ENCODE results near the gene AQR. TPM values are rescaled to one million over a fixed set of nuclear protein-coding genes. Genes with fewer than 3 reads are reported as not detected.

AQR gene
- polyA plus RNA-seq, 1 of the 3 experiments (the other 2 are of a cell fraction) = 11.6 TPM

GRCh38 chr15:34821831-34822230 lies 147.7 kb downstream of the AQR start (continued):
- TF ChIP-seq USF1 (IDR thresholded peaks at IDR 0.05; ENCODE audit: borderline replicate concordance, low read depth) = no peak

- 22% methylated on average over 5 of the region's 5 CpGs for WGBS (ENCODE audit: low lambda C conversion rate)
- POLR2A ChIA-PET = no interaction called here
- CTCF ChIA-PET = interaction anchor here (1.2 kb wide), 1 partner anchor 84 kb away, joined by 3 read pairs; no protein-coding TSS in a partner anchor
Observed at GRCh38 chr15:34820110-34820509, 149.4 kb downstream of the AQR start.

More at GRCh38 chr15:34820110-34820509, 149.4 kb downstream of the AQR start:
- Histone ChIP-seq H3K36me3 (replicated peaks in 1 of 2; ENCODE audit: control insufficient read depth in 1 of 2, insufficient read depth in 2 of 2, low read length in 1 of 2) (no peaks in the 10 kb centered on the region), H2AFZ (ENCODE audit: low read depth) (peak overlapping the region; percentile 12; the same call in 1 of the 2 replicates), H3F3A (replicated peaks; ENCODE audit: insufficient read depth) (peaks cover 20% of the 10 kb centered on the region), H3K27ac (ENCODE audit: low read depth in 2 of 2, low read length in 1 of 2) (peak overlapping the region; percentile 22 to 48; a peak in 2 of 4 replicates), H4K20me1 (ENCODE audit: insufficient read depth) (no peaks in the 10 kb centered on the region), H3K4me1 (ENCODE audit: control insufficient read depth in 1 of 2, insufficient read depth in 2 of 2, low read depth in 1 of 2, low read length in 1 of 2) (no peaks in the 10 kb centered on the region; a peak in 1 of 4 replicates), H3K79me2 (ENCODE audit: insufficient read depth) (no peaks in the 10 kb centered on the region), H3K9ac (no peak overlapping the region), H3K4me3 (ENCODE audit: low read depth in 2 of 2, low read length in 1 of 2) (no peak overlapping the region), H3K9me2 (no peaks in the 10 kb centered on the region), H3K9me3 (no peaks in the 10 kb centered on the region), H3K27me3 (ENCODE audit: insufficient read depth) (no peaks in the 10 kb centered on the region), H3K4me2 (no peak overlapping the region)
- TF ChIP-seq JUND (IDR thresholded peaks at IDR 0.05) = 0 out of 2 replicates have a peak, but pooled peaks have one; percentile 21
- TF ChIP-seq SIN3A (IDR thresholded peaks at IDR 0.05; ENCODE audit: borderline replicate concordance, low read depth, low read length) = no peak
- peak; percentile 42; the same call in 1 of the 2 replicates for TF ChIP-seq FOSL2 (IDR thresholded peaks at IDR 0.05; ENCODE audit: borderline replicate concordance, low read depth)
- no peak for TF ChIP-seq POLR2AphosphoS5 (IDR thresholded peaks at IDR 0.05; ENCODE audit: low read depth, low read length)
- TF ChIP-seq TCF12 (IDR thresholded peaks at IDR 0.05) = peak; percentile 60
- no peak for TF ChIP-seq FOXJ3 (CRISPR knock-in tag; IDR thresholded peaks at IDR 0.05)
- TF ChIP-seq TAF1 (IDR thresholded peaks at IDR 0.05; ENCODE audit: borderline replicate concordance, low read depth, low read length) = no peak
- no peak for TF ChIP-seq NRF1 (IDR thresholded peaks at IDR 0.05; ENCODE audit: low read depth, low read length)
- TF ChIP-seq CTCF (IDR thresholded peaks at IDR 0.05) = no peak
- no peak for TF ChIP-seq PBX3 (IDR thresholded peaks at IDR 0.05)
- TF ChIP-seq, protein P1, sequence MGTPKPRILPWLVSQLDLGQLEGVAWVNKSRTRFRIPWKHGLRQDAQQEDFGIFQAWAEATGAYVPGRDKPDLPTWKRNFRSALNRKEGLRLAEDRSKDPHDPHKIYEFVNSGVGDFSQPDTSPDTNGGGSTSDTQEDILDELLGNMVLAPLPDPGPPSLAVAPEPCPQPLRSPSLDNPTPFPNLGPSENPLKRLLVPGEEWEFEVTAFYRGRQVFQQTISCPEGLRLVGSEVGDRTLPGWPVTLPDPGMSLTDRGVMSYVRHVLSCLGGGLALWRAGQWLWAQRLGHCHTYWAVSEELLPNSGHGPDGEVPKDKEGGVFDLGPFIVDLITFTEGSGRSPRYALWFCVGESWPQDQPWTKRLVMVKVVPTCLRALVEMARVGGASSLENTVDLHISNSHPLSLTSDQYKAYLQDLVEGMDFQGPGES (IDR thresholded peaks at IDR 0.05; ENCODE audit: low read depth, low read length) = no peak
- DNase-seq = no peak
